Thoracic aorta (tissue), 2 donors: ENCODE results near the gene SCN4B. TPM values are rescaled to one million over a fixed set of nuclear protein-coding genes. Genes with fewer than 3 reads are reported as not detected.

Source experiments
- ATAC-seq: fragments of 150-250 bp; one replicate; pipeline ENCODE4 v1.8.0; 2017; ENCODE audit warnings: low read depth; ENCODE audit not compliant: insufficient number of reproducible peaks, low FRiP score
- DNase-seq: peaks from one replicate; pipeline ENCODE4 v3.0.0-alpha.2; 2020; ENCODE audit warnings: low spot score
- H3K27ac ChIP-seq, 2 donors: fragments of 200-600 bp; sonication (generic); 1 replicate in 1 of 2; 2 replicates in 1 of 2; pipeline ENCODE4 v1.5.1; 2016; ENCODE audit warnings: mild to moderate bottlenecking in 2 of 2, moderate library complexity in 2 of 2
- H3K27me3 ChIP-seq: fragments of 200-600 bp; sonication (generic); replicated peaks from 2 replicates; pipeline ENCODE4 v1.6.0; 2016; ENCODE audit warnings: mild to moderate bottlenecking; ENCODE audit not compliant: insufficient read depth
- H3K36me3 ChIP-seq: fragments of 200-600 bp; sonication (generic); one replicate; pipeline ENCODE4 v1.5.1; 2016
- H3K4me1 ChIP-seq, 2 donors: fragments of 200-600 bp; sonication (generic); 1 replicate in 1 of 2; 2 replicates in 1 of 2; pipeline versions ENCODE4 v1.5.1 to v1.6.0; 2016; ENCODE audit warnings: low read depth in 2 of 2, mild to moderate bottlenecking in 1 of 2; ENCODE audit not compliant: control insufficient read depth in 1 of 2
- H3K4me3 ChIP-seq: fragments of 200-600 bp; sonication (generic); 2 replicates; pipeline ENCODE4 v1.5.1; 2016; ENCODE audit warnings: mild to moderate bottlenecking
- H3K9me3 ChIP-seq: fragments of 200-600 bp; sonication (generic); 2 replicates; pipeline ENCODE4 v1.5.1; 2016
- CTCF ChIP-seq: fragments of 200-600 bp; sonication (generic); IDR thresholded peaks from one replicate; pipeline ENCODE4 v1.5.1; 2019; ENCODE audit warnings: antibody characterized with exemption
- total RNA-seq, 2 donors: library from RNA; depleted of rRNA; stranded (reverse); fragments of >200 nt; gene quantifications; one replicate each; pipeline versions ENCODE4 v1.1.0 to v1.2.3, GENCODE V29; 2016

Gene SCN4B
- total RNA-seq, 2 donors from 2014 or later: 2.0 to 2.4 TPM

GRCh38 chr11:118117790-118118601, 34.6 kb downstream of the SCN4B start:
- no peaks in the 10 kb centered on the region for H3K27me3 ChIP-seq
- no peaks in the 10 kb centered on the region for H3K36me3 ChIP-seq
- H3K4me3 ChIP-seq: no peak overlapping the region
- TF ChIP-seq CTCF: no peak
- H3K4me1 ChIP-seq: no peaks in the 10 kb centered on the region
- no peaks in the 10 kb centered on the region for H3K9me3 ChIP-seq
- DNase-seq (no peak), ATAC-seq (no peak)
- H3K27ac ChIP-seq: no peak overlapping the region

- no peaks in the 10 kb centered on the region for H3K9me3 ChIP-seq
- ATAC-seq (no peak), DNase-seq (no peak)
- no peaks in the 10 kb centered on the region for H3K27me3 ChIP-seq
- H3K4me3 ChIP-seq: no peak overlapping the region
- no peak for TF ChIP-seq CTCF
- H3K36me3 ChIP-seq: no peaks in the 10 kb centered on the region
- no peaks in the 10 kb centered on the region for H3K4me1 ChIP-seq
- H3K27ac ChIP-seq: no peak overlapping the region
Measured at GRCh38 chr11:118115048-118115447, 37.6 kb downstream of the SCN4B start.

GRCh38 chr11:118114266-118114665, 38.4 kb downstream of the SCN4B start:
- TF ChIP-seq CTCF: no peak
- Histone ChIP-seq H3K36me3 (no peaks in the 10 kb centered on the region), H3K4me3 (no peak overlapping the region), H3K27ac (no peak overlapping the region), H3K9me3 (no peaks in the 10 kb centered on the region), H3K4me1 (no peaks in the 10 kb centered on the region), H3K27me3 (no peaks in the 10 kb centered on the region)
- no peak for DNase-seq
- no peak for ATAC-seq

DNA sequence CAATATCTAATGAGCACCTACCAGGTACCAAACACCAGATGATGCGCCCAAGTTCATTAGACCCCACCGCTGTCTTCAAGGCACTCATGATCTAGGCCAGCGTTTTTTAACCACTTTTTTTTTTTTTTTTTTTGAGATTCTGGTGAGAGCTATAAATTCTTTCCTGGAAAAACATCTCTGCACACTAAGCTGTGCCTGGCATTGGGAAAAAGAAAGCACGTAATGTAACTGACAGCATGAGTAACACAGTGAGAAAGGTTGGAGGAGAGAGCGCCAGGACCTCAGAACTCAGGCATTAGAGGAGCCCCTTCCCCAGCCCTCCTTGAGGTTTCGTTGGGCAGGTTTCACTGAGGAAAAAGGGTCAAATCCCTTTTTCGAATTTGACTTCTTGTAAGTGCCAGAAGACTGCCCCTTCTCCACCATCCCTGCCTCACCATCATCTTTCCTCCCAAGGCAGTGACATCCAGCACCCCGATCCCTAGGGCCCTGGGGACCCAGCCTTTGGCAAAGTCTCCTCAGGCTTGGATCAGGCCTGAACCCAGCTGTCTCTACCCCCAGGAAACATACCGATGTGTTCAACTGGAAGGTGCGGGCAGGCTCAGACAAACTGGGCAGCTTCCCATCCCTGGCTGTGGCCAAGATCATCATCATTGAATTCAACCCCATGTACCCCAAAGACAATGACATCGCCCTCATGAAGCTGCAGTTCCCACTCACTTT, 39.8 kb downstream of the SCN4B start:
- no peak overlapping the region for H3K4me3 ChIP-seq
- no peak overlapping the region for H3K27ac ChIP-seq
- no peaks in the 10 kb centered on the region for H3K4me1 ChIP-seq
- H3K9me3 ChIP-seq: no peaks in the 10 kb centered on the region
- DNase-seq: no peak
- TF ChIP-seq CTCF: no peak
- ATAC-seq: no peak
- H3K27me3 ChIP-seq: no peaks in the 10 kb centered on the region
- H3K36me3 ChIP-seq: no peaks in the 10 kb centered on the region

- Histone ChIP-seq H3K9me3 (no peaks in the 10 kb centered on the region), H3K27me3 (no peaks in the 10 kb centered on the region), H3K27ac (no peak overlapping the region), H3K36me3 (no peaks in the 10 kb centered on the region), H3K4me3 (no peak overlapping the region), H3K4me1 (no peaks in the 10 kb centered on the region)
- no peak for DNase-seq
- ATAC-seq: no peak
- TF ChIP-seq CTCF: no peak
Measured at GRCh38 chr11:118111744-118112035, 40.9 kb downstream of the SCN4B start.
